Panc1 (cell line): ENCODE measurements around the gene GOLGA6L10.
"Not testable (repeated sequence)": the region's sequence is repeated elsewhere in the genome, so short reads cannot be mapped to it uniquely, and the experiment has no call there.

Experiments
- POLR2AphosphoS5 ChIP-seq: IDR thresholded peaks from 2 replicates; pipeline ENCODE4 v1.6.1; 2012; ENCODE audit warnings: mild to moderate bottlenecking, low read depth, low read length, moderate library complexity
- SIN3A ChIP-seq: IDR thresholded peaks from 2 replicates; pipeline ENCODE4 v1.6.1; 2012; ENCODE audit warnings: low read depth, mild to moderate bottlenecking, low read length, moderate library complexity, borderline replicate concordance; ENCODE audit not compliant: insufficient read depth
- TCF7L2 ChIP-seq: IDR thresholded peaks from 2 replicates; pipeline ENCODE4 v1.6.1; 2011; ENCODE audit warnings: mild to moderate bottlenecking, low read depth, low read length, inconsistent platforms
- TF ChIP-seq, protein P1 (sequence below): fragments of 450-650 bp; IDR thresholded peaks from 2 replicates; pipeline ENCODE4 v1.5.1; 2017; ENCODE audit warnings: mild to moderate bottlenecking
- TF ChIP-seq, protein P2 (sequence below), 2 experiments: IDR thresholded peaks; 2 replicates each; pipeline ENCODE4 v1.6.1; 2011 to 2012; ENCODE audit warnings: low read depth in 2 of 2, control low read depth in 1 of 2, low read length in 1 of 2, mild to moderate bottlenecking in 1 of 2, moderate library complexity in 1 of 2; ENCODE audit not compliant: insufficient read depth in 1 of 2

DNA sequence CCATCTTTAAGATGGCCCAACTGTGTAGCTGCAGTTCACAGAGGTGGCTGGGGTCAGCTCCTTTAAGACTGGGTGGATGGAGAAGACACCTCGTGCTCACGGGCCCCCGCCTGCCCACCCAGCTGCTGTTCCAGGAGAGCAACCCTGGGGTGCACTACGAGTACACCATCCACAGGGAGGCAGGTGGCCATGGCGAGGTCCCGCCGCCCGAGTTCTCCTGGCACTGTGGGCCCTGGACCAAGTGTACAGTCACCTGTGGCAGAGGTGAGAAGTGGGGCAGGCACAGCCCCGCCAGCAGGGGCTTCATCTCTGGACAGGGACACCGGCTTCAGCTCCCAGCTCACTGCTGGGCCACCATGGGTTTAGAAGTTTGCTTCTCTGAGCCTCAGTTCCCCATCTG is 26.8 kb downstream of the GOLGA6L10 start:
- TF ChIP-seq, protein P1, sequence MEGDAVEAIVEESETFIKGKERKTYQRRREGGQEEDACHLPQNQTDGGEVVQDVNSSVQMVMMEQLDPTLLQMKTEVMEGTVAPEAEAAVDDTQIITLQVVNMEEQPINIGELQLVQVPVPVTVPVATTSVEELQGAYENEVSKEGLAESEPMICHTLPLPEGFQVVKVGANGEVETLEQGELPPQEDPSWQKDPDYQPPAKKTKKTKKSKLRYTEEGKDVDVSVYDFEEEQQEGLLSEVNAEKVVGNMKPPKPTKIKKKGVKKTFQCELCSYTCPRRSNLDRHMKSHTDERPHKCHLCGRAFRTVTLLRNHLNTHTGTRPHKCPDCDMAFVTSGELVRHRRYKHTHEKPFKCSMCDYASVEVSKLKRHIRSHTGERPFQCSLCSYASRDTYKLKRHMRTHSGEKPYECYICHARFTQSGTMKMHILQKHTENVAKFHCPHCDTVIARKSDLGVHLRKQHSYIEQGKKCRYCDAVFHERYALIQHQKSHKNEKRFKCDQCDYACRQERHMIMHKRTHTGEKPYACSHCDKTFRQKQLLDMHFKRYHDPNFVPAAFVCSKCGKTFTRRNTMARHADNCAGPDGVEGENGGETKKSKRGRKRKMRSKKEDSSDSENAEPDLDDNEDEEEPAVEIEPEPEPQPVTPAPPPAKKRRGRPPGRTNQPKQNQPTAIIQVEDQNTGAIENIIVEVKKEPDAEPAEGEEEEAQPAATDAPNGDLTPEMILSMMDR = not testable (repeated sequence)
- not testable (repeated sequence) for TF ChIP-seq POLR2AphosphoS5, TCF7L2, SIN3A
- TF ChIP-seq, protein P2, sequence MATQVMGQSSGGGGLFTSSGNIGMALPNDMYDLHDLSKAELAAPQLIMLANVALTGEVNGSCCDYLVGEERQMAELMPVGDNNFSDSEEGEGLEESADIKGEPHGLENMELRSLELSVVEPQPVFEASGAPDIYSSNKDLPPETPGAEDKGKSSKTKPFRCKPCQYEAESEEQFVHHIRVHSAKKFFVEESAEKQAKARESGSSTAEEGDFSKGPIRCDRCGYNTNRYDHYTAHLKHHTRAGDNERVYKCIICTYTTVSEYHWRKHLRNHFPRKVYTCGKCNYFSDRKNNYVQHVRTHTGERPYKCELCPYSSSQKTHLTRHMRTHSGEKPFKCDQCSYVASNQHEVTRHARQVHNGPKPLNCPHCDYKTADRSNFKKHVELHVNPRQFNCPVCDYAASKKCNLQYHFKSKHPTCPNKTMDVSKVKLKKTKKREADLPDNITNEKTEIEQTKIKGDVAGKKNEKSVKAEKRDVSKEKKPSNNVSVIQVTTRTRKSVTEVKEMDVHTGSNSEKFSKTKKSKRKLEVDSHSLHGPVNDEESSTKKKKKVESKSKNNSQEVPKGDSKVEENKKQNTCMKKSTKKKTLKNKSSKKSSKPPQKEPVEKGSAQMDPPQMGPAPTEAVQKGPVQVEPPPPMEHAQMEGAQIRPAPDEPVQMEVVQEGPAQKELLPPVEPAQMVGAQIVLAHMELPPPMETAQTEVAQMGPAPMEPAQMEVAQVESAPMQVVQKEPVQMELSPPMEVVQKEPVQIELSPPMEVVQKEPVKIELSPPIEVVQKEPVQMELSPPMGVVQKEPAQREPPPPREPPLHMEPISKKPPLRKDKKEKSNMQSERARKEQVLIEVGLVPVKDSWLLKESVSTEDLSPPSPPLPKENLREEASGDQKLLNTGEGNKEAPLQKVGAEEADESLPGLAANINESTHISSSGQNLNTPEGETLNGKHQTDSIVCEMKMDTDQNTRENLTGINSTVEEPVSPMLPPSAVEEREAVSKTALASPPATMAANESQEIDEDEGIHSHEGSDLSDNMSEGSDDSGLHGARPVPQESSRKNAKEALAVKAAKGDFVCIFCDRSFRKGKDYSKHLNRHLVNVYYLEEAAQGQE (IDR thresholded peaks at IDR 0.05; ENCODE audit: insufficient read depth in 1 of 2, low read depth in 2 of 2, low read length in 1 of 2) = not testable (repeated sequence)
